B cell (primary cell): ENCODE results near the gene ANKRD28. TPM values are rescaled to one million over a fixed set of nuclear protein-coding genes. Genes with fewer than 3 reads are reported as not detected.
"Not testable (repeated sequence)": the region's sequence is repeated elsewhere in the genome, so short reads cannot be mapped to it uniquely, and the experiment has no call there.

Experiments used
- ATAC-seq: fragments of 200-7000 bp; cut with Tn5 transposase; one replicate; pipeline ENCODE4 v1.10.0; 2021; ENCODE audit warnings: low read depth, mild to moderate bottlenecking, moderate number of reproducible peaks, moderate library complexity
- CTCF ChIA-PET: fragments of 350-600 bp; sonication (Branson Sonifier 250); formaldehyde crosslinking; loops from one replicate; lab custom pipeline; 2021; ENCODE audit warnings: antibody characterized with exemption, inconsistent platforms; lab: Charles Lee
- POLR2A ChIA-PET: fragments of 350-600 bp; sonication (Branson Sonifier 250); formaldehyde crosslinking; loops from one replicate; lab custom pipeline; 2021; ENCODE audit warnings: antibody characterized with exemption; lab: Charles Lee
- DNase-seq: peaks from one replicate; pipeline ENCODE4 v3.0.0; 2013
- H2AFZ ChIP-seq: 2 replicates; pipeline ENCODE4 v1.6.1; 2012; ENCODE audit warnings: mild to moderate bottlenecking, low read depth, low read length; ENCODE audit not compliant: insufficient read depth, poor library complexity, severe bottlenecking
- H3K27ac ChIP-seq, 2 donors: 1 replicate in 1 of 2; 2 replicates in 1 of 2; pipeline ENCODE4 v1.5.1; 2012 to 2013; ENCODE audit warnings: low read length in 2 of 2, mild to moderate bottlenecking in 2 of 2, moderate library complexity in 1 of 2
- H3K27me3 ChIP-seq, 4 experiments: fragments of 200-600 bp in 1 of 4; sonication (generic) in 1 of 4; replicated peaks in 1 of 4; 1 replicate in 2 of 4; 2 replicates in 2 of 4; pipeline versions ENCODE4 v1.6.1 to v1.7.0; 2013 to 2016; ENCODE audit warnings: low read length in 3 of 4, mild to moderate bottlenecking in 2 of 4, mixed read lengths in 1 of 4, moderate library complexity in 1 of 4; ENCODE audit not compliant: insufficient read depth in 4 of 4, control insufficient read depth in 3 of 4; ENCODE audit errors: control extremely low read depth in 1 of 4
- H3K36me3 ChIP-seq, 2 experiments: replicated peaks in 1 of 2; 1 replicate in 1 of 2; 2 replicates in 1 of 2; pipeline versions ENCODE4 v1.6.1 to v1.7.1; 2013; ENCODE audit warnings: low read length in 1 of 2; ENCODE audit not compliant: insufficient read depth in 2 of 2, control insufficient read depth in 1 of 2; ENCODE audit errors: control extremely low read depth in 1 of 2, extremely low read depth in 1 of 2
- H3K4me1 ChIP-seq, 2 donors: fragments of 200-600 bp in 1 of 2; sonication (generic) in 1 of 2; 1 replicate in 1 of 2; 2 replicates in 1 of 2; pipeline versions ENCODE4 v1.5.1 to v1.6.1; 2013 to 2017; ENCODE audit warnings: low read length in 2 of 2; ENCODE audit not compliant: control insufficient read depth in 2 of 2, insufficient read depth in 2 of 2
- H3K4me2 ChIP-seq: replicated peaks from 2 replicates; pipeline ENCODE3; 2012; ENCODE audit warnings: mild to moderate bottlenecking, low read depth, low read length; ENCODE audit not compliant: poor library complexity, severe bottlenecking
- H3K4me3 ChIP-seq, 5 experiments: fragments of 200-600 bp in 1 of 5; sonication (generic) in 1 of 5; 1 replicate in 3 of 5; 2 replicates in 2 of 5; pipeline versions ENCODE4 v1.5.1 to v1.7.0; 2011 to 2016; ENCODE audit warnings: low read length in 4 of 5, mild to moderate bottlenecking in 4 of 5, low read depth in 2 of 5, control low read depth in 1 of 5, moderate library complexity in 1 of 5; ENCODE audit not compliant: insufficient read depth in 1 of 5; ENCODE audit errors: control extremely low read depth in 1 of 5, extremely low read depth in 1 of 5
- H3K79me2 ChIP-seq: fragments of 200-600 bp; sonication (generic); one replicate; pipeline ENCODE4 v1.6.0; 2016; ENCODE audit warnings: low read length; ENCODE audit not compliant: control insufficient read depth, insufficient read depth
- H3K9ac ChIP-seq: fragments of 200-600 bp; sonication (generic); 2 replicates; pipeline ENCODE4 v1.6.1; 2017; ENCODE audit warnings: mild to moderate bottlenecking, low read length, moderate library complexity
- H3K9me3 ChIP-seq, 3 donors: one replicate each; pipeline versions ENCODE4 v1.6.1 to v1.7.1; 2013; ENCODE audit warnings: low read length in 2 of 3; ENCODE audit not compliant: control insufficient read depth in 2 of 3, insufficient read depth in 1 of 3; ENCODE audit errors: control extremely low read depth in 1 of 3
- H4K20me1 ChIP-seq: 2 replicates; pipeline ENCODE4 v1.6.0; 2012; ENCODE audit warnings: mild to moderate bottlenecking, low read length; ENCODE audit not compliant: insufficient read depth, control insufficient read depth, poor library complexity, severe bottlenecking
- H3K27ac Mint-ChIP-seq: one replicate; pipeline ENCODE4 v1.8.0; 2021; ENCODE audit warnings: mixed read lengths
- H3K27me3 Mint-ChIP-seq: one replicate; pipeline ENCODE4 v1.8.0; 2021; ENCODE audit warnings: mixed read lengths
- H3K4me1 Mint-ChIP-seq: one replicate; pipeline ENCODE4 v1.8.0; 2021; ENCODE audit warnings: mixed read lengths
- H3K4me3 Mint-ChIP-seq: one replicate; pipeline ENCODE4 v1.8.0; 2021; ENCODE audit warnings: mixed read lengths
- H3K9me3 Mint-ChIP-seq: one replicate; pipeline ENCODE4 v1.8.0; 2022; ENCODE audit warnings: mixed read lengths; ENCODE audit not compliant: insufficient read depth
- CTCF ChIP-seq: fragments of 200-600 bp; IDR thresholded peaks from one replicate; pipeline ENCODE4 v1.8.0; 2022; ENCODE audit warnings: antibody characterized with exemption, mild to moderate bottlenecking
- EZH2 ChIP-seq: IDR thresholded peaks from 2 replicates; pipeline ENCODE4 v1.6.1; 2012; ENCODE audit warnings: borderline replicate concordance, low read depth, mild to moderate bottlenecking, moderate library complexity, low read length; ENCODE audit not compliant: insufficient read depth, poor library complexity, severe bottlenecking
- WGBS: methylation state at CpG from one replicate; pipeline ENCODE4 v1.1.5; 2013; ENCODE audit warnings: missing lambda C conversion rate; ENCODE audit not compliant: insufficient coverage; 5-methylcytosine and 5-hydroxymethylcytosine counted together
- intact Hi-C: fragments of 100-400 bp; cut with micrococcal nuclease; formaldehyde crosslinking; loops from one replicate; pipeline ENCODE4 v1.10.0; 2022
- polyA plus RNA-seq: library from polyadenylated mRNA; depleted of rRNA; stranded (reverse); fragments of >200 nt; gene quantifications from 2 replicates; pipeline ENCODE4 v1.2.3, GENCODE V29; 2012
- total RNA-seq, 2 donors: library from RNA; stranded (reverse); fragments of 120-200 nt in 1 of 2; gene quantifications; 1 replicate in 1 of 2; 2 replicates in 1 of 2; pipeline versions ENCODE4 v1.2.3 to v1.2.4, GENCODE V29; 2013 to 2022

Gene ANKRD28
- total and polyA plus RNA-seq, 2 donors (not counting 1 experiment from before 2014, with no cell fraction given): 20.7 to 37.4 TPM

GRCh38 chr3:15750143-15750542 is 47.6 kb downstream of the ANKRD28 start:
- H3K9ac ChIP-seq: no peak overlapping the region
- H3K4me1 Mint-ChIP-seq: peaks cover 26% of the 10 kb centered on the region
- H2AFZ ChIP-seq: no peak overlapping the region
- ChIA-PET CTCF (no interaction called here), POLR2A (no interaction called here)
- no peaks in the 10 kb centered on the region for H3K27me3 ChIP-seq
- no peak overlapping the region for H3K4me3 ChIP-seq
- no peaks in the 10 kb centered on the region for H3K9me3 ChIP-seq
- no peaks in the 10 kb centered on the region for H3K9me3 Mint-ChIP-seq
- H3K27me3 Mint-ChIP-seq: no peaks in the 10 kb centered on the region
- H3K4me2 ChIP-seq: no peak overlapping the region
- WGBS: no CpG with 5 or more reads among the region's 3 CpGs
- TF ChIP-seq EZH2: no peak
- no peak for TF ChIP-seq CTCF
- no peak overlapping the region for H3K27ac Mint-ChIP-seq
- H3K4me3 Mint-ChIP-seq: no peak overlapping the region
- H3K4me1 ChIP-seq: no peaks in the 10 kb centered on the region
- DNase-seq (no peak), ATAC-seq (no peak)
- H3K36me3 ChIP-seq: peaks cover 10 to 25% of the 10 kb centered on the region in 2 experiments
- H3K79me2 ChIP-seq: no peaks in the 10 kb centered on the region
- no peaks in the 10 kb centered on the region for H4K20me1 ChIP-seq
- no peak overlapping the region for H3K27ac ChIP-seq
- intact Hi-C loops: no loop called here

- H3K4me3 Mint-ChIP-seq, H3K27me3 ChIP-seq: not testable (repeated sequence)
These were observed 51.9 kb downstream of the ANKRD28 start for GRCh38 chr3:15745896-15746295.

More at GRCh38 chr3:15745896-15746295, 51.9 kb downstream of the ANKRD28 start:
- H3K4me3 ChIP-seq, H3K79me2 ChIP-seq, H3K27ac ChIP-seq, H3K9ac ChIP-seq, ATAC-seq, DNase-seq, H3K27ac Mint-ChIP-seq, POLR2A ChIA-PET, intact Hi-C loops, H3K27me3 Mint-ChIP-seq, H4K20me1 ChIP-seq, H3K4me1 ChIP-seq, CTCF ChIA-PET, H2AFZ ChIP-seq, H3K4me2 ChIP-seq, H3K9me3 Mint-ChIP-seq: not testable (repeated sequence)
- Histone ChIP-seq H3K36me3 (peaks cover 7 to 16% of the 10 kb centered on the region in 2 experiments), H3K9me3 (peaks cover 0 to 14% (median 0%) of the 10 kb centered on the region in 3 donors)
- no CpG with 5 or more reads among the region's 2 CpGs for WGBS
- H3K4me1 Mint-ChIP-seq: peaks cover 17% of the 10 kb centered on the region
